Kidney epithelial cell (primary cell): ENCODE data around the gene PURA. TPM values are rescaled to one million over a fixed set of nuclear protein-coding genes. Genes with fewer than 3 reads are reported as not detected.

ENCODE experiments used
- DNase-seq: peaks from one replicate; pipeline ENCODE4 v3.0.0-alpha.2; 2010; ENCODE audit warnings: low read depth
- H3K27me3 ChIP-seq: 2 replicates; pipeline ENCODE4 v1.6.0; 2011; ENCODE audit warnings: low read length; ENCODE audit not compliant: control insufficient read depth, insufficient read depth
- H3K36me3 ChIP-seq: 2 replicates; pipeline ENCODE4 v1.5.1; 2011; ENCODE audit warnings: low read length; ENCODE audit not compliant: control insufficient read depth, insufficient read depth
- H3K4me3 ChIP-seq: 2 replicates; pipeline ENCODE4 v1.5.1; 2011; ENCODE audit warnings: low read depth, mild to moderate bottlenecking, control low read depth, low read length
- total RNA-seq: library from RNA; depleted of rRNA; stranded (reverse); fragments of >200 nt; gene quantifications from 2 replicates; pipeline ENCODE4 v1.2.3, GENCODE V29; 2015
- TF ChIP-seq, protein P1 (sequence below): IDR thresholded peaks from 2 replicates; pipeline ENCODE4 v1.5.1; 2011; ENCODE audit warnings: mild to moderate bottlenecking, moderate library complexity, low read length, control low read depth, inconsistent platforms; ENCODE audit not compliant: insufficient read depth, poor library complexity, severe bottlenecking

The PURA gene
- total RNA-seq, 1 donor from 2014 or later, result 7.1 TPM

DNA sequence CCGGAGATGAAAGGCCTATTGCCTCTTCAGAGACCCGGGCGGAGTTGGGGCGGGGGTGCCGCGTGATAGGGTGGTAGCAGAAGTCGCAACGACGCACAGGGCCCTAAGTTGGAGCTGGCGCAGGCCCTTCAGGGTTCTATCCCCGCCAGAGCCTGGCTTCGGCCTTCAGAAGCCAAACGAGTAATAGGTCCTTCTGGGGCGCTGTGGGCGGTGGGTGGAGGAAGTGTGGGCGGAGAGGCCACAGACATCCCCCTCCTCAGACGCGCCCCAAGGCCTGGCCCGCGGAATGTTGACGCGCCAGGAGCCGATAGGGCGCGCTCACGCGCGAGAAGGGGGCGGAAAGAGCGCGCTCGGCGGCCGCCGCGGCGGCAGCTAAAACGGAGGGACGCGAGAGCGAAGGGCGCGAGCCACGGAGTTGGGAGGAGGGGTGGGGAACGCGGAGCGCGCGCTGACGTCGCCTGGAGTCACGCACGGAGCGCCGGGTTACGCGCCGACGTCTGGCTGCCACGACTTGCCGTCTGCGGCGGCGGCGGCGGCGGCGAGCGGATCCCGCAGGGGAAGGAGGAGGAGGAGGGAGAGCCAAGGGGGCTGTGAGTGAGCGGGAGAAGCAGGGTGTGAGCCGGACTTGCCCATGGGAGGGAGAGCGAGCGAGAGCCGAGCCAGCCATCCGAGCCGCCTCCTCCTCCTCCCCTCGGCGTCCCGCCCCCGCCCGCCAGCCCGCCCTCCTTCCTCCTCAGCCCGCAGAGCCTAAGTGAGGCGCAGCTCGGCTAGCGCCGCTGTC is 6.4 kb upstream of the PURA start:
- DNase-seq, result no peak
- Histone ChIP-seq H3K4me3 (peak overlapping the region; percentile 63), H3K27me3 (peaks cover 3% of the 10 kb centered on the region), H3K36me3 (no peaks in the 10 kb centered on the region)
- TF ChIP-seq, protein P1, sequence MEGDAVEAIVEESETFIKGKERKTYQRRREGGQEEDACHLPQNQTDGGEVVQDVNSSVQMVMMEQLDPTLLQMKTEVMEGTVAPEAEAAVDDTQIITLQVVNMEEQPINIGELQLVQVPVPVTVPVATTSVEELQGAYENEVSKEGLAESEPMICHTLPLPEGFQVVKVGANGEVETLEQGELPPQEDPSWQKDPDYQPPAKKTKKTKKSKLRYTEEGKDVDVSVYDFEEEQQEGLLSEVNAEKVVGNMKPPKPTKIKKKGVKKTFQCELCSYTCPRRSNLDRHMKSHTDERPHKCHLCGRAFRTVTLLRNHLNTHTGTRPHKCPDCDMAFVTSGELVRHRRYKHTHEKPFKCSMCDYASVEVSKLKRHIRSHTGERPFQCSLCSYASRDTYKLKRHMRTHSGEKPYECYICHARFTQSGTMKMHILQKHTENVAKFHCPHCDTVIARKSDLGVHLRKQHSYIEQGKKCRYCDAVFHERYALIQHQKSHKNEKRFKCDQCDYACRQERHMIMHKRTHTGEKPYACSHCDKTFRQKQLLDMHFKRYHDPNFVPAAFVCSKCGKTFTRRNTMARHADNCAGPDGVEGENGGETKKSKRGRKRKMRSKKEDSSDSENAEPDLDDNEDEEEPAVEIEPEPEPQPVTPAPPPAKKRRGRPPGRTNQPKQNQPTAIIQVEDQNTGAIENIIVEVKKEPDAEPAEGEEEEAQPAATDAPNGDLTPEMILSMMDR, result no peak

DNA sequence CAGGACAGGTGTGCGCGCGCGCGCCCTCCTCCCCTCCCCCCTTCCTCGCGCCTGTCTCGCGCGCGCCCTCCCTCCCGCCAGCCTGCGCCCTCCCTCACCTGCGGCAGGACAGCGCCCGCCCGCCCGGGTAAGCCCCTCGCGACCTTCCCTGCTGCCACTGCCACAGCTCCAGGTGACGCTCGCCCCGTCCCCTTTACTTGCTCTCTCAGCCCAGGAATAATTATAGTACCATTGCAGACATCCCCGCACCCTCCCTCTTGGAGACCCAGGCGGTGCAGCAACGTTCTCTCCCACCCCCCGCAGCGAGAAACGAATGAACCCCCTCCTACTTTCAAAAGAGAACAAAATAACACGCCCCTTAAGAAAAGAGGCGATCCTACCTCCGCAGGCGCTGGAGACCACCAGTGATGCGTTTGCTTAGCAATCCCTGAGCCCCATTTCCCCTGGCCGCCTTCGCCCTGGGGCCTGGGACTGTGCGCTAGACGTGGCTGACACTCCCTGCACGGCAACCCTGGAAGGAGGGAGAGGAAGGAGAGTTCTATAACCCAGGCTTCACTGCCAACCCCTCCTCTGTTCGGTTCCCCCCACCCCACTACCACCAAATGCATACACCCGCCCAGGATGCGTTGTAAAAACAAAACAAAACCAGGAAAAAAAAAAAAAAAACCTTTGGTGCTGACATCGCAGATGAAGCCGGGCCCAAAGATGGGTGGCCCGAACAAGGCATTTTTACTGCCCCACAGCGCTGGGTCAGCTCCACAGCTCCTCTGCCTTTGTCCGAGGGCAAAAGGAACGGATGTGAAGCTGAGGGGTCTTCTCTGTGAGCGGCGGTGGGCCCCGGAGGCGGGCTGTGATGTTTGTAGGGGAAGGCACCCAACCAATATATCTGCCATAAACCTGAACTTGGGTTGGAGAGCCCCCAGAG is 5.6 kb upstream of the PURA start:
- peaks cover 6% of the 10 kb centered on the region for H3K27me3 ChIP-seq
- TF ChIP-seq, protein P1, result no peak
- H3K4me3 ChIP-seq, result peak overlapping the region; percentile 63

DNA sequence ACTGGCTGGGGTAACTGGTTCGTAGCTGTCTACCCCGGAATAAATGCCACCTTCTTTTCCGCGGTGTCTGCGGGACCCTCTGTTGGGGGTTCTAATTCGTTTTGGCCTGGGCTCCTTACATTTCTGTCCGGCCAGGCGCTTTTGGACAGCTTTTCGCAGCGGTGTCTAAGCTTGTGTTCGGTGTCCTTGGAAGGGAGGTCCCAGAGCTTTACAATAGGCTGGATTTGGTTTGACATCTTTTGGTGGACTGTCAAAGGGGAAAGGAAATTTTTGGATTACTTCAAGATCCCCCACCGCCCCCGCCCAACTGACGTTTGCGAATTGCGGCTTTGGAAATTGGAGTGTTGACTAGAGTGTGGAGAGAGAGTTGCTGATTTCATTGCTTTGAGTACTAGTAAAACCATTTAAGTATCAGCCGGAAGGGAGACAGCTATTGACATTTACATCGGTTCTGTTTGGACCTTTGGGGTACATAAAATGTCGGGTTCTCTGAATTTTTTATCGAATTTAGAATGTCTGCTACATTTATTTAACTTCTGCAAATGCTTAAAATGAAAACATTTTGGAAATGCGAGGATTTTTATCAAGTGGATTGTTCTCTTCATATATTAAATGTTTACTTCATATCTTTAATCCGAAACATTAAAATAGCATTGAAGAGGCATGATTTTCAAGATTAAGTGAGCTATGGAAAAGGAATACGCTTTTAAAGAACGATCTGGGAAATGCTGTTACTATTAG is 4.7 kb upstream of the PURA start:
- H3K36me3 ChIP-seq, result no peaks in the 10 kb centered on the region
- DNase-seq, result no peak
- peak overlapping the region; percentile 63 for H3K4me3 ChIP-seq
- TF ChIP-seq, protein P1, result no peak
- H3K27me3 ChIP-seq, result peaks cover 6% of the 10 kb centered on the region

More for the DNA sequence above, 5.6 kb upstream of the PURA start:
- no peak for DNase-seq
- H3K36me3 ChIP-seq, result no peaks in the 10 kb centered on the region

DNA sequence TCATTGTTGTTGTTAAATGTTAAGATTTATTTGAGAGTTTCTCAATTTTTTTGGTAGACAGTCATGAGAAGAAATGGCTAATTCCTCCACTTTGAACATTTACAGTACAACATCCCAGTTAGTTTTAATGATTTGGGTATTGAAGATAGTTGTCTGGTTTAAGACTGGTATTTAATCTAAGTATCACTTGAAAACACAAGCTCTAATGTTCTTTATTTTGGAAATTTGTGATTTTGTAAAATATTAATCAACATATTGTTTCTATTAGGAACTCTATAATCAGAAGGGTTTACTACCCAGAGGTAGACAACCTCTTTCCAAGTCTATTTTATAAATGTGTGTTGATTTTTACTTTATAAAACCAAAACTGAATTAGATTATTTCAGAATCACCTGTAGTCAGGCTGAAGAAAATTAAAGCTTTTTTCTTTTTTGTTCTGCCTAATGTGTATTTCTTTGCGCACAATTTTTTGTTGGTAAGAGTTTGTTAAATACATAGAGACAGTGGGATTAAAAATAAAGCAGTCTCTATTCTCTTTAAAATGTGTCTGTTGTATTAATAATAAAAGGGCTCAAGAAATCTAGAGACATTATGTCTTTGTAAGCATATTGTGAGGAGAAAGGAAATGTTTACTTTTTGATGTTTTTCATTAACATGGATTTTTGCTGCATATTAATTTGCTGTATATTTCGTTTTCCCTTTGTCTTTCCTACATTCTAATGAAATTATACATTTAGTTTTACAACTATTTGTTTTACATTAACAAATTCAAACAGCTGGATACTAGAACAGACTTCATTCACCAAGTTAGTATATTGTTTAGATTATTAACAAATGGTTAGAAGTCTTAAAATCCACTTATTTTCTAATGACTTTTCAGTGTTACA is 3.9 kb upstream of the PURA start:
- TF ChIP-seq, protein P1, result no peak
- DNase-seq, result no peak
- Histone ChIP-seq H3K36me3 (no peaks in the 10 kb centered on the region), H3K4me3 (no peak overlapping the region), H3K27me3 (peaks cover 6% of the 10 kb centered on the region)

GRCh38 chr5:140110646-140110957 is 3.3 kb upstream of the PURA start:
- TF ChIP-seq, protein P1, result no peak
- DNase-seq, result no peak
- Histone ChIP-seq H3K36me3 (no peaks in the 10 kb centered on the region), H3K4me3 (no peak overlapping the region), H3K27me3 (peaks cover 6% of the 10 kb centered on the region)
